Mesenteric fat pad (tissue), 1 donor: ENCODE results near the gene ZFR2. TPM values are rescaled to one million over a fixed set of nuclear protein-coding genes. Genes with fewer than 3 reads are reported as not detected.
"Not testable (repeated sequence)": the region's sequence is repeated elsewhere in the genome, so short reads cannot be mapped to it uniquely, and the experiment has no call there.

Experiments used
- DNase-seq: peaks from one replicate; pipeline ENCODE4 v3.0.0-alpha.2; 2020; ENCODE audit warnings: low spot score
- total RNA-seq: library from RNA; stranded (reverse); fragmentation: NEBNext Ultra II Directional; extraction: Animal tissue kit (Norgen Biotek cat#: 25700); gene quantifications from one replicate; pipeline ENCODE4 v1.2.1, GENCODE V29; 2021
- donor health status: DM: yes; HTN: yes; CAD: no.

Gene ZFR2
- total RNA-seq, 1 donor from 2014 or later: not detected

- DNase-seq: no peak
Observed at GRCh38 chr19:3816566-3817218, 52.1 kb downstream of the ZFR2 start.

- not testable (repeated sequence) for DNase-seq
Observed at GRCh38 chr19:3816148-3816547, 52.7 kb downstream of the ZFR2 start.

GRCh38 chr19:3814648-3815047, 54.2 kb downstream of the ZFR2 start:
- DNase-seq: no peak

- no peak for DNase-seq
Observed at GRCh38 chr19:3813473-3814392, 55.1 kb downstream of the ZFR2 start.

GRCh38 chr19:3810708-3811355, 58.0 kb downstream of the ZFR2 start:
- DNase-seq: no peak

GRCh38 chr19:3809881-3810707, 58.7 kb downstream of the ZFR2 start:
- DNase-seq: no peak

- no peak for DNase-seq
Observed at GRCh38 chr19:3808420-3809143, 60.3 kb downstream of the ZFR2 start.

- no peak for DNase-seq
Observed at GRCh38 chr19:3807574-3808354, 61.1 kb downstream of the ZFR2 start.

GRCh38 chr19:3807131-3807480, 61.7 kb downstream of the ZFR2 start:
- DNase-seq: no peak

- DNase-seq: no peak
Observed at GRCh38 chr19:3805859-3806258, 63.0 kb downstream of the ZFR2 start.

GRCh38 chr19:3804429-3804828, 64.4 kb downstream of the ZFR2 start:
- DNase-seq: no peak

- DNase-seq: no peak
Observed at GRCh38 chr19:3803986-3804385, 64.9 kb downstream of the ZFR2 start.

GRCh38 chr19:3803114-3803888, 65.5 kb downstream of the ZFR2 start:
- no peak for DNase-seq

- DNase-seq: no peak
Observed at GRCh38 chr19:3801412-3802096, 67.3 kb downstream of the ZFR2 start.

GRCh38 chr19:3800996-3801395, 67.8 kb downstream of the ZFR2 start:
- DNase-seq: no peak

GRCh38 chr19:3798137-3798536, 70.7 kb downstream of the ZFR2 start:
- no peak for DNase-seq

GRCh38 chr19:3796358-3796757, 72.5 kb downstream of the ZFR2 start:
- no peak for DNase-seq

GRCh38 chr19:3793799-3794198, 75.0 kb downstream of the ZFR2 start:
- DNase-seq: no peak
